Stomach (tissue), 9 donors: Measurements from ENCODE around the gene METTL16. TPM values are rescaled to one million over a fixed set of nuclear protein-coding genes. Genes with fewer than 3 reads are reported as not detected.
"Not testable (repeated sequence)": the region's sequence is repeated elsewhere in the genome, so short reads cannot be mapped to it uniquely, and the experiment has no call there.

ENCODE experiments used
- DNase-seq, 2 donors: peaks; one replicate each; pipeline versions ENCODE4 v3.0.0 to v3.0.0-alpha.2; 2013 to 2019
- H3K27ac ChIP-seq, 5 donors: fragments of 200-600 bp in 4 of 5; sonication (generic) in 4 of 5; one replicate each; pipeline ENCODE4 v1.5.1; 2013 to 2019; ENCODE audit warnings: mild to moderate bottlenecking in 1 of 5, moderate library complexity in 1 of 5
- H3K27me3 ChIP-seq, 3 donors: fragments of 200-600 bp; sonication (generic); one replicate each; pipeline ENCODE4 v1.5.1; 2017 to 2019; ENCODE audit warnings: mixed run types in 1 of 3
- H3K36me3 ChIP-seq, 4 donors: fragments of 200-600 bp; sonication (generic); 1 replicate in 3 of 4; 2 replicates in 1 of 4; pipeline ENCODE4 v1.5.1; 2016 to 2019
- H3K4me1 ChIP-seq, 4 donors: fragments of 200-600 bp; sonication (generic); one replicate each; pipeline ENCODE4 v1.5.1; 2016 to 2019
- H3K4me3 ChIP-seq, 4 donors: fragments of 200-600 bp; sonication (generic) in 3 of 4; one replicate each; pipeline ENCODE4 v1.5.1; 2016 to 2019; ENCODE audit warnings: mild to moderate bottlenecking in 1 of 4
- H3K9me3 ChIP-seq, 4 donors: fragments of 200-600 bp; sonication (generic); one replicate each; pipeline ENCODE4 v1.5.1; 2016 to 2019
- EP300 ChIP-seq: sonication (generic); formaldehyde crosslinking; IDR thresholded peaks from one replicate; pipeline ENCODE4 v1.6.1; 2017; ENCODE audit warnings: antibody characterized with exemption
- POLR2A ChIP-seq, 4 donors: fragments of 450-650 bp; IDR thresholded peaks; one replicate each; pipeline ENCODE4 v1.6.1; 2016; ENCODE audit warnings: antibody characterized with exemption in 4 of 4, control low read depth in 2 of 4, mild to moderate bottlenecking in 1 of 4, moderate library complexity in 1 of 4
- POLR2AphosphoS5 ChIP-seq, 3 donors: sonication (generic); formaldehyde crosslinking; IDR thresholded peaks; one replicate each; pipeline ENCODE4 v1.6.1; 2016; ENCODE audit warnings: antibody characterized with exemption in 3 of 3
- WGBS, 5 donors: extraction: QIAGEN DNeasy Blood & Tissue Kit in 3 of 5; methylation state at CpG; one replicate each; pipeline versions ENCODE4 v1.1.5 to v1.1.7; 2013 to 2018; 5-methylcytosine and 5-hydroxymethylcytosine counted together
- intact Hi-C: fragments of 100-400 bp; cut with DNase I; formaldehyde crosslinking; loops from one replicate; pipeline ENCODE4 v1.15.1; 2023; ENCODE audit warnings: low total_unique reads
- polyA plus RNA-seq, 3 donors: library from polyadenylated mRNA; stranded (reverse); fragments of 200-250 nt; gene quantifications; one replicate each; pipeline ENCODE4 v1.2.3, GENCODE V29; 2013
- total RNA-seq, 5 donors: library from RNA; depleted of rRNA; stranded (reverse); fragments of >200 nt; gene quantifications; one replicate each; pipeline versions ENCODE4 v1.1.0 to v1.2.3, GENCODE V29; 2014 to 2016
- TF ChIP-seq, protein P1 (sequence below), 7 experiments: fragments of 450-650 bp in 4 of 7; fragments of 200-600 bp in 3 of 7; sonication (generic) in 3 of 7; IDR thresholded peaks; one replicate each; pipeline ENCODE4 v1.5.1; 2016 to 2019; ENCODE audit warnings: antibody characterized with exemption in 7 of 7, control low read depth in 2 of 7, mild to moderate bottlenecking in 1 of 7
- donor health status: healthy with polysubstance abuse.
- donor health status: Bipolar disorder and iron deficiency.
- donor health status: healthy.

METTL16 gene
- total and polyA plus RNA-seq, 8 donors = 11.3 to 108 (median 16.6) TPM

- WGBS, 5 donors = 19 to 32% (median 31%) methylated on average over 3 of the region's 3 CpGs
- no peak overlapping the region for H3K4me3 ChIP-seq
- H3K9me3 ChIP-seq = no peaks in the 10 kb centered on the region
- TF ChIP-seq, protein P1, sequence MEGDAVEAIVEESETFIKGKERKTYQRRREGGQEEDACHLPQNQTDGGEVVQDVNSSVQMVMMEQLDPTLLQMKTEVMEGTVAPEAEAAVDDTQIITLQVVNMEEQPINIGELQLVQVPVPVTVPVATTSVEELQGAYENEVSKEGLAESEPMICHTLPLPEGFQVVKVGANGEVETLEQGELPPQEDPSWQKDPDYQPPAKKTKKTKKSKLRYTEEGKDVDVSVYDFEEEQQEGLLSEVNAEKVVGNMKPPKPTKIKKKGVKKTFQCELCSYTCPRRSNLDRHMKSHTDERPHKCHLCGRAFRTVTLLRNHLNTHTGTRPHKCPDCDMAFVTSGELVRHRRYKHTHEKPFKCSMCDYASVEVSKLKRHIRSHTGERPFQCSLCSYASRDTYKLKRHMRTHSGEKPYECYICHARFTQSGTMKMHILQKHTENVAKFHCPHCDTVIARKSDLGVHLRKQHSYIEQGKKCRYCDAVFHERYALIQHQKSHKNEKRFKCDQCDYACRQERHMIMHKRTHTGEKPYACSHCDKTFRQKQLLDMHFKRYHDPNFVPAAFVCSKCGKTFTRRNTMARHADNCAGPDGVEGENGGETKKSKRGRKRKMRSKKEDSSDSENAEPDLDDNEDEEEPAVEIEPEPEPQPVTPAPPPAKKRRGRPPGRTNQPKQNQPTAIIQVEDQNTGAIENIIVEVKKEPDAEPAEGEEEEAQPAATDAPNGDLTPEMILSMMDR (IDR thresholded peaks at IDR 0.05) = no peak
- TF ChIP-seq POLR2AphosphoS5 (IDR thresholded peaks at IDR 0.05) (no peak), EP300 (no peak), POLR2A (IDR thresholded peaks at IDR 0.05) (no peak)
- no peak for DNase-seq
- H3K27me3 ChIP-seq = no peaks in the 10 kb centered on the region
- no peak overlapping the region for H3K27ac ChIP-seq
- H3K36me3 ChIP-seq = peaks cover 13 to 50% (median 47%) of the 10 kb centered on the region in 4 donors
- H3K4me1 ChIP-seq = peaks cover 0 to 6% (median 3%) of the 10 kb centered on the region in 4 donors
- intact Hi-C loops = no loop called here
These were observed 69.5 kb downstream of the METTL16 start for GRCh38 chr17:2442166-2442565.

- H3K27ac ChIP-seq = no peak overlapping the region
- TF ChIP-seq, protein P1 (IDR thresholded peaks at IDR 0.05) = no peak
- TF ChIP-seq POLR2AphosphoS5 (IDR thresholded peaks at IDR 0.05) (no peak), POLR2A (IDR thresholded peaks at IDR 0.05) (no peak), EP300 (no peak)
- H3K4me1 ChIP-seq = peaks cover 0 to 6% (median 3%) of the 10 kb centered on the region in 4 donors
- 94 to 99% (median 96%) methylated on average over 4 of the region's 4 CpGs for WGBS, 5 donors
- H3K27me3 ChIP-seq = no peaks in the 10 kb centered on the region
- intact Hi-C loops = no loop called here
- no peak for DNase-seq
- no peaks in the 10 kb centered on the region for H3K9me3 ChIP-seq
- peaks cover 21 to 62% (median 56%) of the 10 kb centered on the region in 4 donors for H3K36me3 ChIP-seq
- no peak overlapping the region for H3K4me3 ChIP-seq
These were observed 70.8 kb downstream of the METTL16 start for GRCh38 chr17:2440930-2441329.

GRCh38 chr17:2439997-2440396, 71.7 kb downstream of the METTL16 start:
- peaks cover 23 to 66% (median 62%) of the 10 kb centered on the region in 4 donors for H3K36me3 ChIP-seq
- WGBS, 5 donors = 91 to 99% (median 96%) methylated on average over 6 of the region's 6 CpGs
- intact Hi-C loops, H3K4me1 ChIP-seq, H3K27ac ChIP-seq, H3K4me3 ChIP-seq, H3K27me3 ChIP-seq, H3K9me3 ChIP-seq, DNase-seq: not testable (repeated sequence)

DNA sequence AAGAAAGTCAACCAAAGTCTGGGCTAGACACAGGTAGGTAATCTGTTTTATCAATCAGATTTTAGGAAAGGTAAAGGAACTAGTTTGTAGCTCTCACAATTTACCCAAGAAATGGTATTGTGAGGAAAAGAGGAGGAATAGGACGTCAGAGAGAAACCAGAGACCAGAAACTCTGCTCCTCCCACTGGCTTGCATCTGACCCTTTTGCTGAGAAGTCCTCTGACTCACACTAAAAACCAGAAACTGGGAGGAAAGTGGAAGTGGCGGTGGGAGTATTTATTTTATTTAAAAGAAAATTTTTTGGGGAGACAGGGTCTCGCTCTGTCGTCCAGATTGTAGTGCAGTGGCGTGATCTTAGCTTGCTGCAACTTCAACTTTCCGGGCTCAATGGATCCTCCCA, 72.9 kb downstream of the METTL16 start:
- H3K36me3 ChIP-seq = peaks cover 28 to 74% (median 72%) of the 10 kb centered on the region in 4 donors
- 84 to 90% (median 88%) methylated on average over 6 of the region's 6 CpGs for WGBS, 5 donors
- H3K4me3 ChIP-seq = no peak overlapping the region
- no peaks in the 10 kb centered on the region for H3K9me3 ChIP-seq
- no peak for DNase-seq
- no peaks in the 10 kb centered on the region for H3K27me3 ChIP-seq
- TF ChIP-seq POLR2AphosphoS5 (IDR thresholded peaks at IDR 0.05) = no peak
- TF ChIP-seq, protein P1 (IDR thresholded peaks at IDR 0.05) = no peak
- TF ChIP-seq EP300 = no peak
- TF ChIP-seq POLR2A (IDR thresholded peaks at IDR 0.05) = no peak
- intact Hi-C loops = no loop called here
- peak overlapping the region in 1 of 5 donors; percentile 30 for H3K27ac ChIP-seq
- peaks cover 0 to 6% (median 3%) of the 10 kb centered on the region in 4 donors for H3K4me1 ChIP-seq

GRCh38 chr17:2436316-2436905, 75.3 kb downstream of the METTL16 start:
- WGBS, 5 donors = 83 to 89% (median 85%) methylated on average over 5 of the region's 5 CpGs
- peak in 1 of 2 donors; percentile 60 for DNase-seq
- intact Hi-C loops = no loop called here

More at GRCh38 chr17:2436316-2436905, 75.3 kb downstream of the METTL16 start:
- H3K36me3 ChIP-seq = peaks cover 42 to 92% (median 87%) of the 10 kb centered on the region in 4 donors
- no peak for TF ChIP-seq POLR2AphosphoS5 (IDR thresholded peaks at IDR 0.05)
- H3K4me1 ChIP-seq = no peaks in the 10 kb centered on the region
- H3K27ac ChIP-seq = no peak overlapping the region
- no peak overlapping the region for H3K4me3 ChIP-seq
- no peaks in the 10 kb centered on the region for H3K27me3 ChIP-seq
- no peaks in the 10 kb centered on the region for H3K9me3 ChIP-seq
